IPS-NIHi11 (cell line): ENCODE measurements around the gene HDGF.
A peak's percentile ranks its signal among the peaks of the same experiment; 100 is the strongest.

Experiments
- DNase-seq: peaks from one replicate; pipeline ENCODE4 v3.0.0; 2012; ENCODE audit warnings: mixed read lengths, low spot score

HDGF gene

GRCh38 chr1:156751451-156751756 lies at the start of gene HDGF:
Gene HDGF (minus strand): TSS chr1:156751675. CDS start chr1:156751429, 246 bp downstream.
- DNase-seq = no peak

GRCh38 chr1:156797212-156797871 lies 45.9 kb upstream of the HDGF start:
- peak; percentile 72 for DNase-seq

GRCh38 chr1:156796340-156797097 lies 45.0 kb upstream of the HDGF start:
- DNase-seq = no peak

GRCh38 chr1:156795787-156796186 lies 44.3 kb upstream of the HDGF start:
- no peak for DNase-seq

GRCh38 chr1:156795374-156795733 lies 43.9 kb upstream of the HDGF start:
- no peak for DNase-seq

- no peak for DNase-seq
Measured at GRCh38 chr1:156794506-156795373, 43.3 kb upstream of the HDGF start.

- DNase-seq = no peak
Measured at GRCh38 chr1:156789621-156790318, 38.3 kb upstream of the HDGF start.

GRCh38 chr1:156788136-156788535 lies 36.7 kb upstream of the HDGF start:
- DNase-seq = no peak

- no peak for DNase-seq
Measured at GRCh38 chr1:156786640-156787039, 35.2 kb upstream of the HDGF start.

GRCh38 chr1:156785458-156785857 lies 34.0 kb upstream of the HDGF start:
- no peak for DNase-seq

- DNase-seq = no peak
Measured at GRCh38 chr1:156781585-156782186, 30.2 kb upstream of the HDGF start.

- no peak for DNase-seq
Measured at GRCh38 chr1:156777573-156777972, 26.1 kb upstream of the HDGF start.

GRCh38 chr1:156776942-156777341 lies 25.5 kb upstream of the HDGF start:
- no peak for DNase-seq

- no peak for DNase-seq
Measured at GRCh38 chr1:156775799-156776198, 24.3 kb upstream of the HDGF start.

- no peak for DNase-seq
Measured at GRCh38 chr1:156773607-156774006, 22.1 kb upstream of the HDGF start.

- DNase-seq = no peak
Measured at GRCh38 chr1:156772728-156773497, 21.4 kb upstream of the HDGF start.

- DNase-seq = no peak
Measured at GRCh38 chr1:156772222-156772621, 20.7 kb upstream of the HDGF start.

- DNase-seq = no peak
Measured at GRCh38 chr1:156768610-156769295, 17.3 kb upstream of the HDGF start.

- DNase-seq = peak; percentile 41
Measured at GRCh38 chr1:156767879-156768604, 16.6 kb upstream of the HDGF start.
